Glutamatergic neuron (in vitro differentiated cells): Measurements from ENCODE around the gene TXNDC15. TPM values are rescaled to one million over a fixed set of nuclear protein-coding genes. Genes with fewer than 3 reads are reported as not detected.

Experiments used
- DNase-seq: peaks from one replicate; pipeline ENCODE4 v3.0.0; 2022
- H3K27ac Mint-ChIP-seq: one replicate; pipeline ENCODE4 v1.8.0; 2020; ENCODE audit warnings: mild to moderate bottlenecking, mixed read lengths, inconsistent platforms; ENCODE audit not compliant: unreplicated experiment
- H3K27me3 Mint-ChIP-seq: one replicate; pipeline ENCODE4 v1.8.0; 2020; ENCODE audit warnings: mild to moderate bottlenecking, moderate library complexity, mixed read lengths, inconsistent platforms; ENCODE audit not compliant: unreplicated experiment
- H3K36me3 Mint-ChIP-seq: one replicate; pipeline ENCODE4 v1.8.0; 2020; ENCODE audit warnings: mild to moderate bottlenecking, mixed read lengths, inconsistent platforms; ENCODE audit not compliant: unreplicated experiment
- H3K4me1 Mint-ChIP-seq: one replicate; pipeline ENCODE4 v1.8.0; 2020; ENCODE audit warnings: mild to moderate bottlenecking, low read depth, mixed read lengths, inconsistent platforms; ENCODE audit not compliant: unreplicated experiment
- H3K4me3 Mint-ChIP-seq: one replicate; pipeline ENCODE4 v1.8.0; 2020; ENCODE audit warnings: mild to moderate bottlenecking, mixed read lengths, inconsistent platforms; ENCODE audit not compliant: unreplicated experiment
- H3K9me3 Mint-ChIP-seq: one replicate; pipeline ENCODE4 v1.8.0; 2020; ENCODE audit warnings: mild to moderate bottlenecking, moderate library complexity, mixed read lengths, inconsistent platforms; ENCODE audit not compliant: unreplicated experiment
- total RNA-seq: library from RNA; stranded (reverse); fragmentation: NEBNext Ultra II Directional; extraction: Animal tissue kit (Norgen Biotek cat#: 25700); gene quantifications from one replicate; pipeline ENCODE4 v1.2.1, GENCODE V29; 2021; ENCODE audit not compliant: unreplicated experiment
- TF ChIP-seq, protein P1 (sequence below): fragments of 200-600 bp; sonication (generic); IDR thresholded peaks from one replicate; pipeline ENCODE4 v1.5.0; 2021; ENCODE audit not compliant: partially characterized antibody, unreplicated experiment

TXNDC15 gene
- total RNA-seq, 1 donor from 2014 or later: 57.5 TPM

DNA sequence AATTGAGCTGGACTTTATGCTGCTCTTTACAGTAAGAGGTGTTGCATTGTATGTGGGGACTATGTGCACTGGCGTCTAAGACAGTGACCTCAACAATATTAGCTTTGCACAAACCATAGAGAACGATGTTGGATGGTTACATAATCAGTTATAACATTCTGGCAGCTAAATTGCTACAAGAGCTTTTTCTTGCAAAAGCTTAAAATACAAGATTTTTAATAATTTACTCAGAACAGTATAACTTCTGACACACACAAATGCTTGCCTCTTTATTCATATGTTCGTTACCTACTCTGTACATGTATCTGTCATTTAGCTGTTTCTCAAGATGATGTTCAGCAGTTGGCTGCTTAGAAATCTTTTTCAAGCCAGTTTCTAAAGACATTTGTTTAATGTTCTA is 16.8 kb upstream of the TXNDC15 start:
- no peak overlapping the region for H3K4me3 Mint-ChIP-seq
- no peak for DNase-seq
- H3K27me3 Mint-ChIP-seq: no peaks in the 10 kb centered on the region
- no peaks in the 10 kb centered on the region for H3K4me1 Mint-ChIP-seq
- TF ChIP-seq, protein P1, sequence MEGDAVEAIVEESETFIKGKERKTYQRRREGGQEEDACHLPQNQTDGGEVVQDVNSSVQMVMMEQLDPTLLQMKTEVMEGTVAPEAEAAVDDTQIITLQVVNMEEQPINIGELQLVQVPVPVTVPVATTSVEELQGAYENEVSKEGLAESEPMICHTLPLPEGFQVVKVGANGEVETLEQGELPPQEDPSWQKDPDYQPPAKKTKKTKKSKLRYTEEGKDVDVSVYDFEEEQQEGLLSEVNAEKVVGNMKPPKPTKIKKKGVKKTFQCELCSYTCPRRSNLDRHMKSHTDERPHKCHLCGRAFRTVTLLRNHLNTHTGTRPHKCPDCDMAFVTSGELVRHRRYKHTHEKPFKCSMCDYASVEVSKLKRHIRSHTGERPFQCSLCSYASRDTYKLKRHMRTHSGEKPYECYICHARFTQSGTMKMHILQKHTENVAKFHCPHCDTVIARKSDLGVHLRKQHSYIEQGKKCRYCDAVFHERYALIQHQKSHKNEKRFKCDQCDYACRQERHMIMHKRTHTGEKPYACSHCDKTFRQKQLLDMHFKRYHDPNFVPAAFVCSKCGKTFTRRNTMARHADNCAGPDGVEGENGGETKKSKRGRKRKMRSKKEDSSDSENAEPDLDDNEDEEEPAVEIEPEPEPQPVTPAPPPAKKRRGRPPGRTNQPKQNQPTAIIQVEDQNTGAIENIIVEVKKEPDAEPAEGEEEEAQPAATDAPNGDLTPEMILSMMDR: no peak
- H3K9me3 Mint-ChIP-seq: no peaks in the 10 kb centered on the region
- no peak overlapping the region for H3K27ac Mint-ChIP-seq
- H3K36me3 Mint-ChIP-seq: no peaks in the 10 kb centered on the region

DNA sequence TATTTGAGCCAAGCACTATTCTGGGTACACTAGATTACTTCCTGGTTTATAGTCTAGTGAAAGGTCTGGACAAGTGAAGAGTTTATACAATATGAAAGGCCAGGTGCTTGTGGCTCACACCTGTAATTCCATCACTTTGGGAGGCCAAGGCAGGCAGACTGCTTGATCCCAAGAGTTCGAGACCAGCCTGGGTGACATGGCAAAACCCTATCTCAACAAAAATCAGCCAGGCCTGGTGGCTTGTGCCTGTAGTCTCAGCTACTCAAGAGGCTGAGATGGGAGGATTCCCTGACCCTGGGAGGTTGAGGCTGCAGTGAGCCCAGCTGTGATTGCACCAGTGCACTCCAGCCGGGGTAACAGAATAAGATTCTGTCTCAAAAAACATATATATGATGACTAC is 9.5 kb upstream of the TXNDC15 start:
- Mint-ChIP-seq H3K27me3 (no peaks in the 10 kb centered on the region), H3K27ac (no peak overlapping the region), H3K4me1 (no peaks in the 10 kb centered on the region), H3K4me3 (no peak overlapping the region), H3K9me3 (no peaks in the 10 kb centered on the region), H3K36me3 (no peaks in the 10 kb centered on the region)
- TF ChIP-seq, protein P1: no peak
- no peak for DNase-seq

DNA sequence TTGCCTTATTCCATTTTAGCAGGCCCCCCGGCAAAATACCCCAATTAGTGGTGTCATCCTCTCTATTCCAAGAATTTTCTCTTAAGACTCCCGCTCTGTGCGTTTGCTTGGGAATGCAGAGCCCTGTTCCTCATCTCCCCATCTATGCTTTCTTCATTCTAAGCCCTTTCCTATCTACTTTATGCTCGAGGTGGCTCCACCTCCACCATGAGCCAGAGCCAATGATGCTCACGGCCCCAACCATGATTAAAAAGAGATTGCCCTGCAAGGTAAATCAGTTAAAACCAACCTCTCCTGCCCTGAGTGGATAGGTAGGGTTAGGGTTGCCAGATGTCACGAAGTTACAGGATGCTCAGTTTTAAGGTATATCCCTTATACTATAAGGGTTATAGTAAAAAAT is 677 bp upstream of the TXNDC15 start:
- peak overlapping the region; percentile 79 for H3K27ac Mint-ChIP-seq
- TF ChIP-seq, protein P1: no peak
- DNase-seq: no peak

DNA sequence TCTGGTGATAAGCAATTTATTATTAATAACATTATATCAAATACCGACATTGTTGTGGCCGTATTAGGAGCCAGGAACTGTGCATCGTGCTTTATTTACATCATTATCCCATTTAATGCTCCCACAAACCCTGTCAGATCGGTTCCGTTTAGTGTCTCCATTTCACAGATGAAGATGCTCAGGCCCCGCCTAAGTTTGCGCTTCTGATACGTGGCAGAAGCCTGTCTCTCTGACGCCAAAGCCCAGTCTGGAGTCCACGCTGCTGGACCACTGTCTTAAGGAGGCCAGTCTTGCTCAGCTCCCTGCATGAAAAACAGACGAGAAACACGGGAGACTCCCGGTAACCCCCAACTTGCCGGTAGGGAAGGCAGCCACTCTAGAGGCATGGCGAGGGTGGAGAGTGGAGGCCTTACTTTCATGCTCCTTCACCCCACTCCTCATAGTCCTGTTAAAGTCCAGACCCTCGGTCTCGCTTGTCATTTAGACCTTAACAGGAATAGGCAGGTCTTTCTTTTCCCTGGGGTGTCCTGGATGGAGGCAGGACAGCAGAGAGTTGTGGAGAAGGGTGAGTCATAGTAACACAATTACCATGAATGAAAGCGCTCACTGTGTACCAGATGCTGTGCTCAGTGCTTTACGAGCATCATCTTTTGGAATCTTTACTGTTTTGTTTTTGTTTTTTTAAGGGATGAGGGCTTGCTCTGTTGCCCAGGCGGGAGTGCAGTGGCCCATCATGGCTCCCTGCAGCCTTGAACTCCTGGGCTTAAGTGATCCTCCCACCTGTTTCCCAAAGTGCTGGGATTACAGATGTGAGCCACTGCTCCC is 872 bp downstream of the TXNDC15 start:
- Mint-ChIP-seq H3K27ac (peak overlapping the region; percentile 97), H3K4me1 (peaks cover 8% of the 10 kb centered on the region), H3K4me3 (peak overlapping the region; percentile 97), H3K9me3 (peaks cover 3% of the 10 kb centered on the region), H3K36me3 (no peaks in the 10 kb centered on the region), H3K27me3 (peaks cover 9% of the 10 kb centered on the region)
- DNase-seq: peak; percentile 50
- TF ChIP-seq, protein P1: no peak

More for the DNA sequence above, 677 bp upstream of the TXNDC15 start:
- Mint-ChIP-seq H3K36me3 (no peaks in the 10 kb centered on the region), H3K4me3 (peak overlapping the region; percentile 97), H3K4me1 (peaks cover 7% of the 10 kb centered on the region), H3K27me3 (peaks cover 6% of the 10 kb centered on the region), H3K9me3 (peaks cover 3% of the 10 kb centered on the region)

DNA sequence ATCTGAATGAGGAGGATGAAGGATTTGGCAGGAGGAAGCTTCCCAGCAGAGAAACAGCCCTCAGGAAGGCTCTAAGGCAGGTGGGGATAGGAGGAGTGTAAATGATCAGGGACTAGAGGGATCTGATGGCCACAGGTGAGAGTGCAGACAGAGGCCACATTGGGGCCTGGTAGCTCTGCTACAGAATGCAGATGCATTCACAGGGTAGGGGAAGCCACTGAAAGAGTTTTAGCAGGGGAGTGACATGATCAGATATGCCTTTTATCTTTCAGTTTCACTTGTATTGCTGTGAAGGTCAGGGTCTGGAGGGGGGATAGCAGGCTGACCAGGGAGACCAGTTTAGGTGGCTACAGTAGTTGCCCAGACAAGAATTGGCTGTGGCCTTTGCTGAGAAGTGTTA is 3.0 kb downstream of the TXNDC15 start:
- peaks cover 12% of the 10 kb centered on the region for H3K4me1 Mint-ChIP-seq
- TF ChIP-seq, protein P1: no peak
- DNase-seq: no peak
- no peak overlapping the region for H3K4me3 Mint-ChIP-seq
- no peak overlapping the region for H3K27ac Mint-ChIP-seq
- no peaks in the 10 kb centered on the region for H3K36me3 Mint-ChIP-seq
- H3K27me3 Mint-ChIP-seq: peaks cover 9% of the 10 kb centered on the region
- H3K9me3 Mint-ChIP-seq: peaks cover 3% of the 10 kb centered on the region
